PC-9 (cell line): ENCODE data around the gene GPM6B.

Experiments used
- CTCF ChIP-seq: fragments of 200-600 bp; sonication (generic); conservative IDR thresholded peaks from 2 replicates; pipeline ENCODE4 v1.6.1; 2017; ENCODE audit warnings: mixed run types, antibody characterized with exemption, mild to moderate bottlenecking, moderate library complexity
- EZH2 ChIP-seq: fragments of 200-600 bp; sonication (generic); IDR thresholded peaks from 2 replicates; pipeline ENCODE4 v1.8.0; 2017; ENCODE audit warnings: antibody characterized with exemption, low read depth

- TF ChIP-seq CTCF (no peak), EZH2 (no peak)
Observed at GRCh38 chrX:13752646-13753045, 64.2 kb downstream of the GPM6B start.
